HepG2 (cell line): ENCODE results near the gene VPS52. TPM values are rescaled to one million over a fixed set of nuclear protein-coding genes. Genes with fewer than 3 reads are reported as not detected.

Source experiments
- FOXA1 ChIP-seq, 2 experiments: fragments of 450-650 bp in 1 of 2; sonication (generic) in 1 of 2; formaldehyde crosslinking in 1 of 2; IDR thresholded peaks; 2 replicates each; pipeline versions ENCODE4 v1.4.0 to v1.6.1; 2016 to 2020; ENCODE audit warnings: missing genetic modification reagents in 1 of 2
- KAT8 ChIP-seq: IDR thresholded peaks from 2 replicates; pipeline ENCODE4 v1.6.1; 2016; ENCODE audit warnings: missing genetic modification reagents, missing compliant biosample characterization
- LBX2 ChIP-seq: sonication (generic); formaldehyde crosslinking; IDR thresholded peaks from 2 replicates; pipeline ENCODE4 v1.5.0; 2020; ENCODE audit warnings: missing genetic modification reagents, mild to moderate bottlenecking, borderline replicate concordance
- RERE ChIP-seq: IDR thresholded peaks from 2 replicates; pipeline ENCODE4 v1.6.1; 2016; ENCODE audit warnings: low read depth, missing genetic modification reagents, missing compliant biosample characterization
- TEAD2 ChIP-seq: sonication (generic); formaldehyde crosslinking; IDR thresholded peaks from 2 replicates; pipeline ENCODE4 v1.9.0; 2021; ENCODE audit warnings: missing genetic modification reagents
- ZBTB33 ChIP-seq: sonication (generic); formaldehyde crosslinking; IDR thresholded peaks from 2 replicates; pipeline ENCODE4 v1.4.0; 2020; ENCODE audit warnings: missing genetic modification reagents
- ZNF124 ChIP-seq: sonication (generic); formaldehyde crosslinking; IDR thresholded peaks from 2 replicates; pipeline ENCODE4 v1.4.0; 2020; ENCODE audit warnings: missing genetic modification reagents
- ZNF280B ChIP-seq: sonication (generic); formaldehyde crosslinking; IDR thresholded peaks from 2 replicates; pipeline ENCODE4 v1.5.0; 2020; ENCODE audit warnings: missing genetic modification reagents, mild to moderate bottlenecking, borderline replicate concordance
- ZNF281 ChIP-seq: sonication (generic); formaldehyde crosslinking; IDR thresholded peaks from 2 replicates; pipeline ENCODE4 v1.4.0; 2020; ENCODE audit warnings: missing genetic modification reagents, borderline replicate concordance
- ZNF33A ChIP-seq: sonication (generic); formaldehyde crosslinking; IDR thresholded peaks from 2 replicates; pipeline ENCODE4 v1.5.1; 2020; ENCODE audit warnings: missing genetic modification reagents, mild to moderate bottlenecking, moderate library complexity, borderline replicate concordance
- polyA plus RNA-seq, 8 experiments: library from polyadenylated mRNA; depleted of rRNA in 3 of 8; stranded (reverse) in 7 of 8; unstranded in 1 of 8; fragments of >200 nt; fragmentation: Illumina TruSeq in 4 of 8; extraction: Trizol in 4 of 8; gene quantifications; 2 replicates each; pipeline versions ENCODE4 v1.2.1 to v1.2.3, GENCODE V29; 2011 to 2016; ENCODE audit warnings: low read depth in 4 of 8, missing spikeins in 1 of 8, mixed read lengths in 1 of 8; ENCODE audit not compliant: insufficient read depth in 1 of 8
- total RNA-seq, 5 experiments: library from RNA; depleted of rRNA; stranded (reverse); fragments of >200 nt; fragmentation: Illumina TruSeq; extraction: Trizol; gene quantifications; 2 replicates each; pipeline ENCODE4 v1.2.3, GENCODE V29; 2016; ENCODE audit warnings: low read depth in 1 of 5

Gene VPS52
- total and polyA plus RNA-seq, 2 of the 13 experiments (the other 11 are each of a cell fraction or from before 2014, with no cell fraction given): 48.9 to 85.5 TPM

DNA sequence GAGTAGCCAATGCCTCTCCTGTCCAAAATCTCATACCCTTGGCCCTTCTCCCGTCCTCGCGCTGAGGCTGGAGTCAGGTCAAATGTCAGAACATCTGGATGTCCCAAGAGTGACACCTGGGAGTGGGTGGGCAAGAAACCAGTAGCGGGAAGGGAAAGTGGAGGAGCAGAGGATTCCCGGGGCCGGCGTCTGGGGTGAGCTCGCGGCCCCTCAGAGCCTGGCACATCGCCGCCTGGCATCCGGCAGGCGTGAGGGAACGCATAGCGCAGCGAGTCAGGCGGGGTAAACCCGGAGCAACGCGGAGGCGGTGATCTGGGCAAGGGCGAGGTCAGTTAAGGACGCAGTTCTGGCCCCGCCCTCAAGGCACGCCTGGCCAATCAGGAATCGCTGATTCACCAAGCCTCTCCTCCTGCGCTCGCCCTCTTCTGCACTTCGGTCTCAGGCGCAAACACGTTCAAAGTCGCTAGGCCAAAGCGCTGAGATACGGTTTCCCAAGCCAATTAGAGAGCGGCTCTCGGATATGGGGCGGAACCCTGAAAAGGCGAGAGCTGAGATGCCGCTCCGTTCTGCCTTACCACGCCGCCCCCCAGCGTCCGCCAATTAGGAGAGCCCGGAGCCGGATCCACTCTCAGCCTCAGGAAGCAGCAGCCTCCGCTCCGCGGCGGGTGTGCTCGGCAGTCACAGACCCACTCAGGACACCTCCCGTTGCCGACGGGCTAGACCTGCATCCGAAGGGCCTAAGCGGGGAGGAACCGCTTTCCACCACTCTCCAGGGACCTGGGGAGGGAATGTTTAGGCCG is 22.5 kb downstream of the VPS52 start (continued):
- peak; percentile 45; the same call in 1 of the 2 replicates for TF ChIP-seq ZNF280B (CRISPR knock-in tag)
- TF ChIP-seq ZNF124 (CRISPR knock-in tag): no peak
- peak; percentile 80 for TF ChIP-seq KAT8 (CRISPR knock-in tag)
- TF ChIP-seq ZNF281 (CRISPR knock-in tag): no peak; the same call in 1 of the 2 replicates
- TF ChIP-seq RERE (CRISPR knock-in tag): no peak; the same call in 1 of the 2 replicates
- TF ChIP-seq ZBTB33 (CRISPR knock-in tag): no peak
- TF ChIP-seq FOXA1 (IDR thresholded peaks at IDR 0.05): no peak
- peak; percentile 41 for TF ChIP-seq FOXA1 (CRISPR knock-in tag; IDR thresholded peaks at IDR 0.05)
- TF ChIP-seq ZNF33A (CRISPR knock-in tag): no peak
- peak; percentile 30; the same call in 1 of the 2 replicates for TF ChIP-seq LBX2 (CRISPR knock-in tag)
- TF ChIP-seq TEAD2 (CRISPR knock-in tag): no peak
